HS-27A (cell line): ENCODE results near the gene SETDB1.

Experiments used
- DNase-seq: peaks from one replicate; pipeline ENCODE4 v3.0.0-alpha.2; 2012; ENCODE audit warnings: low read depth, missing footprints

SETDB1 gene

GRCh38 chr1:150976401-150976821 lies 50.2 kb downstream of the SETDB1 start:
- DNase-seq, result no peak

GRCh38 chr1:150976879-150977694 lies 50.9 kb downstream of the SETDB1 start:
- DNase-seq, result peak; percentile 87

- DNase-seq, result peak; percentile 69
Measured at GRCh38 chr1:150979092-150980056, 53.2 kb downstream of the SETDB1 start.

GRCh38 chr1:150981177-150981804 lies 55.1 kb downstream of the SETDB1 start:
- no peak for DNase-seq

GRCh38 chr1:150981805-150982712 lies 55.9 kb downstream of the SETDB1 start, which contains the start of gene ANXA9:
Gene ANXA9, plus strand, starts transcription at chr1:150982292. Its CDS starts 814 bp downstream, at chr1:150983106.
- DNase-seq, result no peak

GRCh38 chr1:150985179-150985825 lies 59.1 kb downstream of the SETDB1 start:
- DNase-seq, result no peak

- no peak for DNase-seq
Measured at GRCh38 chr1:150987924-150988323, 61.8 kb downstream of the SETDB1 start.

GRCh38 chr1:150992626-150993025 lies 66.5 kb downstream of the SETDB1 start:
- no peak for DNase-seq

GRCh38 chr1:150994248-150994647 lies 68.1 kb downstream of the SETDB1 start:
- no peak for DNase-seq

- no peak for DNase-seq
Measured at GRCh38 chr1:150995460-150995859, 69.3 kb downstream of the SETDB1 start.

- DNase-seq, result no peak
Measured at GRCh38 chr1:150995896-150996295, 69.7 kb downstream of the SETDB1 start.

GRCh38 chr1:150997126-150997872 lies 71.1 kb downstream of the SETDB1 start:
- DNase-seq, result no peak

- DNase-seq, result no peak
Measured at GRCh38 chr1:150997949-150998348, 71.8 kb downstream of the SETDB1 start.

- no peak for DNase-seq
Measured at GRCh38 chr1:150999051-150999674, 73.0 kb downstream of the SETDB1 start.

GRCh38 chr1:150999926-151000325 lies 73.8 kb downstream of the SETDB1 start:
- no peak for DNase-seq

GRCh38 chr1:151000408-151000807 lies 74.2 kb downstream of the SETDB1 start:
- DNase-seq, result no peak

GRCh38 chr1:151001602-151002001 lies 75.4 kb downstream of the SETDB1 start:
- DNase-seq, result no peak

GRCh38 chr1:151002051-151002450 lies 75.9 kb downstream of the SETDB1 start:
- DNase-seq, result no peak

GRCh38 chr1:151002611-151003010 lies 76.4 kb downstream of the SETDB1 start:
- no peak for DNase-seq
